Measurements from ENCODE around the gene PPP2R3A.

The PPP2R3A gene

DNA sequence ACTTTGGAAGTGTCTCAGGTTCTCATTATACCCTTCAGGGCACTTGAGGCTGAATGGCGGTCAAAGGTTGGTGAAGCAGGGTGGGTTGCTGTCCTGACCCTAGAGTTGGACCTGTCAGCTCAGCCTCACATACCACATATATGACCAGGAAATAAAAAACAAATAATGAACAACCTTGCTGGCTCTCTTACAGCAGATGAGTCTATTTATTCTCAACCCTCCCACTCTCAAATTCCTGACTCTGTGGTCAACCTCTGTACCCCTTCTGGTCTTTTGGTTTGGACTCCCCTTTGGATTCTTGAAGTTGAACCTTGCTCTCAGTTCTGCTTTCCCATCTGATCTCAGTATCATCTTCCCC lies 16.9 kb downstream of the PPP2R3A start:
- Histone ChIP-seq H2BK120ac (ENCODE audit: low read depth, low read length) (no peak overlapping the region), H3K36me3 (replicated peaks in 1 of 2; ENCODE audit: control insufficient read depth in 2 of 2, insufficient read depth in 2 of 2, low read length in 2 of 2) (peaks cover 0 to 4% of the 10 kb centered on the region in 2 donors)

DNA sequence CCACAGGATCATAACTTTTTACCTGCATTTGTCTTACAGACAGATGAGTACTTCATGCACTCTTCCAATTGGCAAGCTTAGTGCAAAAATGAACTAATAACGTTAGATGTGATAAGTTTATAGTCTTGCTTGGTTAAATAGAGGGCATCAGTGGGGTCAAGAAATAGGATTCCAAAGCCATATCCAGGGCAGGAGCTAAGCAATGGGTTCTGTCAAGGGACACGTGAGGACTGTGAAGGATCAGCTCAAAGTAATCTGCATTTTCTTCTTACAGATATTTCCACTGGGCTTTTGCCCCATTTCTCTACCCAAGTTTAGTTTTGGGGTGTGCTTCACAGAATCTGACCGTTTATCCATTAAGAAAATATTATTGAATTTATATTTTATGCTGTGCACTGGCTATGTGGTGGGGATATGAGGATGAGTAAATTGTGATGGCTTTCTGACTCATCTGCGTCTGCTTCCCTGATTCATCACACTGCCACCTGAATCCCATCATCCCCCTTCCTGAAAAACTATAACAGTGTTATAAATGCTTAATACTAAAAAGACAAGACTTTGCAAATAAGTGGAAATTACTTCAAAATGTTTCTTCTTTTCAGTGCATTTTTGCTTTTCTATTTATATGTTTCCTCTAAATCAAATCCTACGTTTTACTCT lies 17.5 kb downstream of the PPP2R3A start:
- H3K18ac ChIP-seq (ENCODE audit: low read length) = no peak overlapping the region
- peaks cover 0 to 2% of the 10 kb centered on the region in 2 donors for H3K9me3 ChIP-seq (replicated peaks in 1 of 2; ENCODE audit: control insufficient read depth in 2 of 2, insufficient read depth in 1 of 2, low read depth in 1 of 2, low read length in 2 of 2)
- peaks cover 0 to 4% of the 10 kb centered on the region in 2 donors for H3K36me3 ChIP-seq (replicated peaks in 1 of 2; ENCODE audit: control insufficient read depth in 2 of 2, insufficient read depth in 2 of 2, low read length in 2 of 2)
- DNase-seq (ENCODE audit: low spot score) = no peak
- no peak overlapping the region for H2BK15ac ChIP-seq (ENCODE audit: low read length)
- H4K91ac ChIP-seq (ENCODE audit: low read depth, low read length, poor library complexity) = no peak overlapping the region
- H3K4me1 ChIP-seq (ENCODE audit: control insufficient read depth in 2 of 2, insufficient read depth in 1 of 2, low read depth in 1 of 2, low read length in 2 of 2) = no peaks in the 10 kb centered on the region
- no peak overlapping the region for H3K23ac ChIP-seq (ENCODE audit: low read depth, low read length, poor library complexity)
- no peak overlapping the region for H2BK120ac ChIP-seq (ENCODE audit: low read depth, low read length)
- no CpG with 5 or more reads among the region's 5 CpGs for WGBS, 2 donors (ENCODE audit: extremely low coverage in 2 of 2, insufficient read length in 2 of 2, insufficient replicate concordance in 1 of 2)
- no peaks in the 10 kb centered on the region for H3K79me1 ChIP-seq (ENCODE audit: low read depth, low read length)
- no peak overlapping the region for H3K14ac ChIP-seq (ENCODE audit: low read length)
- H3K27me3 ChIP-seq (ENCODE audit: control insufficient read depth in 3 of 3, insufficient read depth in 3 of 3, low read depth in 1 of 3, low read length in 3 of 3) = no peaks in the 10 kb centered on the region
- H2BK5ac ChIP-seq (ENCODE audit: low read length) = no peak overlapping the region
- no peak overlapping the region for H4K8ac ChIP-seq (ENCODE audit: low read depth, low read length)
- no peak overlapping the region for H3K4me3 ChIP-seq (ENCODE audit: low read length in 2 of 2)
- no peak overlapping the region for H2BK12ac ChIP-seq (ENCODE audit: low read length)
- no peak overlapping the region for H3K4ac ChIP-seq (ENCODE audit: low read length)
- H3K9ac ChIP-seq (ENCODE audit: low read depth, low read length, poor library complexity) = no peak overlapping the region
- H3K27ac ChIP-seq (replicated peaks; ENCODE audit: low read length) = no peak overlapping the region
- no peak overlapping the region for H2AFZ ChIP-seq (ENCODE audit: low read length)
- H2AK5ac ChIP-seq (ENCODE audit: low read depth, low read length) = no peak overlapping the region
- H3K4me2 ChIP-seq (ENCODE audit: insufficient read depth, low read length, poor library complexity, severe bottlenecking) = no peak overlapping the region

More for the DNA sequence above, 16.9 kb downstream of the PPP2R3A start:
- no peak overlapping the region for H3K18ac ChIP-seq (ENCODE audit: low read length)
- no peak overlapping the region for H3K23ac ChIP-seq (ENCODE audit: low read depth, low read length, poor library complexity)
- H2AK5ac ChIP-seq (ENCODE audit: low read depth, low read length) = no peak overlapping the region
- no peak overlapping the region for H3K4ac ChIP-seq (ENCODE audit: low read length)
- H3K79me1 ChIP-seq (ENCODE audit: low read depth, low read length) = no peaks in the 10 kb centered on the region
- H2BK15ac ChIP-seq (ENCODE audit: low read length) = no peak overlapping the region
- no peak overlapping the region for H2AFZ ChIP-seq (ENCODE audit: low read length)
- no peak overlapping the region for H3K9ac ChIP-seq (ENCODE audit: low read depth, low read length, poor library complexity)
- H2BK12ac ChIP-seq (ENCODE audit: low read length) = no peak overlapping the region
- DNase-seq (ENCODE audit: low spot score) = no peak
- no peak overlapping the region for H4K8ac ChIP-seq (ENCODE audit: low read depth, low read length)
- no peaks in the 10 kb centered on the region for H3K4me1 ChIP-seq (ENCODE audit: control insufficient read depth in 2 of 2, insufficient read depth in 1 of 2, low read depth in 1 of 2, low read length in 2 of 2)
- peaks cover 0 to 2% of the 10 kb centered on the region in 2 donors for H3K9me3 ChIP-seq (replicated peaks in 1 of 2; ENCODE audit: control insufficient read depth in 2 of 2, insufficient read depth in 1 of 2, low read depth in 1 of 2, low read length in 2 of 2)
- H4K91ac ChIP-seq (ENCODE audit: low read depth, low read length, poor library complexity) = no peak overlapping the region
- H3K27ac ChIP-seq (replicated peaks; ENCODE audit: low read length) = no peak overlapping the region
- no peak overlapping the region for H2BK5ac ChIP-seq (ENCODE audit: low read length)
- no peaks in the 10 kb centered on the region for H3K27me3 ChIP-seq (ENCODE audit: control insufficient read depth in 3 of 3, insufficient read depth in 3 of 3, low read depth in 1 of 3, low read length in 3 of 3)
- no peak overlapping the region for H3K4me2 ChIP-seq (ENCODE audit: insufficient read depth, low read length, poor library complexity, severe bottlenecking)
- no CpG with 5 or more reads among the region's 1 CpG for WGBS, 2 donors (ENCODE audit: extremely low coverage in 2 of 2, insufficient read length in 2 of 2, insufficient replicate concordance in 1 of 2)
- H3K14ac ChIP-seq (ENCODE audit: low read length) = no peak overlapping the region
- no peak overlapping the region for H3K4me3 ChIP-seq (ENCODE audit: low read length in 2 of 2)

DNA sequence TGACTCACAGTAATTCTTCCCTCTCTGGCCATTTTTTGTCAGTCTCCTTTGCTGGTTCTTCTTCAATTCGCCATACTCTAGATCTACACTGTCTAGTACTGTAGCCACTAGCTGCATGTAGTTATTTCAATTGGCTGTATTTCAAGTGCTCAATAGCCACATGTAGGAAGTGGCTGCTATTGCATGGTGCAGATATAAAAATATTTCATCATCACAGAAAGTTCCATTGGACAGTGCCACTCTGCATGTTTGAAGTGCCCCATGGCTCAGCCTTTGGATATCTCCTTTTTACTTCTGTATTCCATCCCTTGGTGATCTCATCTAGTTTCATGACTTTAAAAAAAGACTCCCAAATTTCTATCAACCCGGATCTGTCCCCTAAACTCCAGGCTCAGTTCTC lies 22.1 kb downstream of the PPP2R3A start:
- H3K9ac ChIP-seq (ENCODE audit: low read depth, low read length, poor library complexity) = no peak overlapping the region
- H3K36me3 ChIP-seq (replicated peaks in 1 of 2; ENCODE audit: control insufficient read depth in 2 of 2, insufficient read depth in 2 of 2, low read length in 2 of 2) = peaks cover 0 to 1% of the 10 kb centered on the region in 2 donors
- no peak overlapping the region for H2BK12ac ChIP-seq (ENCODE audit: low read length)
- H3K14ac ChIP-seq (ENCODE audit: low read length) = no peak overlapping the region
- no peaks in the 10 kb centered on the region for H3K4me1 ChIP-seq (ENCODE audit: control insufficient read depth in 2 of 2, insufficient read depth in 1 of 2, low read depth in 1 of 2, low read length in 2 of 2)
- no peak overlapping the region for H2BK5ac ChIP-seq (ENCODE audit: low read length)
- no peak overlapping the region for H3K23ac ChIP-seq (ENCODE audit: low read depth, low read length, poor library complexity)
- no peak overlapping the region for H2AFZ ChIP-seq (ENCODE audit: low read length)
- H2BK15ac ChIP-seq (ENCODE audit: low read length) = no peak overlapping the region
- H3K27ac ChIP-seq (replicated peaks; ENCODE audit: low read length) = no peak overlapping the region
- no peak overlapping the region for H3K4me2 ChIP-seq (ENCODE audit: insufficient read depth, low read length, poor library complexity, severe bottlenecking)
- H2BK120ac ChIP-seq (ENCODE audit: low read depth, low read length) = no peak overlapping the region
- WGBS, 2 donors (ENCODE audit: extremely low coverage in 2 of 2, insufficient read length in 2 of 2, insufficient replicate concordance in 1 of 2) = no CpG with 5 or more reads among the region's 2 CpGs
- H3K4me3 ChIP-seq (ENCODE audit: low read length in 2 of 2) = no peak overlapping the region
- DNase-seq (ENCODE audit: low spot score) = no peak
- H4K91ac ChIP-seq (ENCODE audit: low read depth, low read length, poor library complexity) = no peak overlapping the region
- no peak overlapping the region for H3K4ac ChIP-seq (ENCODE audit: low read length)
- H3K79me1 ChIP-seq (ENCODE audit: low read depth, low read length) = no peaks in the 10 kb centered on the region
- no peaks in the 10 kb centered on the region for H3K9me3 ChIP-seq (replicated peaks in 1 of 2; ENCODE audit: control insufficient read depth in 2 of 2, insufficient read depth in 1 of 2, low read depth in 1 of 2, low read length in 2 of 2)
- no peak overlapping the region for H4K8ac ChIP-seq (ENCODE audit: low read depth, low read length)
- H3K27me3 ChIP-seq (ENCODE audit: control insufficient read depth in 3 of 3, insufficient read depth in 3 of 3, low read depth in 1 of 3, low read length in 3 of 3) = no peaks in the 10 kb centered on the region
- H2AK5ac ChIP-seq (ENCODE audit: low read depth, low read length) = no peak overlapping the region
- no peak overlapping the region for H3K18ac ChIP-seq (ENCODE audit: low read length)

DNA sequence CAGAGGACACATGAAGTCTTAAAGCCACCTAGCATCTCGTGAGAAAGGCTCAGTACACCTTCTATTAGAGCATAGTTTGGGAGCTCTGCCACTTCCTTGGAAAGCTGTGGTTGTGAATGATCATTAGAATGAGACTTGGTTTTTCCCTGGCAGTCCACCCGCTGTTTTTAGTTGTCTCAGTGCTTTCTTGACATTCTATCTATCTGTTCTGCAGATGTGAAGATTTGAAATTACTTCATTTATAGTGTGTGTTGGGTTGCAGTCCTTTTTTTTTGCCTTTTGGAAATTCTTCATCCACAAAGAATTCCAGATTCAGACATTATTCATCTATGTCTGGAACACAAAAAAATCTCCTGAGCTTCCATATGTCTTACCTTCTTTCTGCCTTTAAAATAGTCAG lies 23.7 kb downstream of the PPP2R3A start:
- WGBS, 2 donors (ENCODE audit: extremely low coverage in 2 of 2, insufficient read length in 2 of 2, insufficient replicate concordance in 1 of 2) = no CpG with 5 or more reads among the region's 2 CpGs

More for the DNA sequence above, 23.7 kb downstream of the PPP2R3A start:
- no peaks in the 10 kb centered on the region for H3K79me1 ChIP-seq (ENCODE audit: low read depth, low read length)
- no peak overlapping the region for H2BK120ac ChIP-seq (ENCODE audit: low read depth, low read length)
- no peak overlapping the region for H2AFZ ChIP-seq (ENCODE audit: low read length)
- H3K9me3 ChIP-seq (replicated peaks in 1 of 2; ENCODE audit: control insufficient read depth in 2 of 2, insufficient read depth in 1 of 2, low read depth in 1 of 2, low read length in 2 of 2) = no peaks in the 10 kb centered on the region
- no peak overlapping the region for H3K4me2 ChIP-seq (ENCODE audit: insufficient read depth, low read length, poor library complexity, severe bottlenecking)
- H2BK15ac ChIP-seq (ENCODE audit: low read length) = no peak overlapping the region
- no peak overlapping the region for H2BK5ac ChIP-seq (ENCODE audit: low read length)
- no peak overlapping the region for H3K14ac ChIP-seq (ENCODE audit: low read length)
- no peak for DNase-seq (ENCODE audit: low spot score)
- no peak overlapping the region for H4K8ac ChIP-seq (ENCODE audit: low read depth, low read length)
- H2BK12ac ChIP-seq (ENCODE audit: low read length) = no peak overlapping the region
- no peaks in the 10 kb centered on the region for H3K27me3 ChIP-seq (ENCODE audit: control insufficient read depth in 3 of 3, insufficient read depth in 3 of 3, low read depth in 1 of 3, low read length in 3 of 3)
- H3K9ac ChIP-seq (ENCODE audit: low read depth, low read length, poor library complexity) = no peak overlapping the region
- no peak overlapping the region for H4K91ac ChIP-seq (ENCODE audit: low read depth, low read length, poor library complexity)
- H3K4me1 ChIP-seq (ENCODE audit: control insufficient read depth in 2 of 2, insufficient read depth in 1 of 2, low read depth in 1 of 2, low read length in 2 of 2) = no peaks in the 10 kb centered on the region
- H3K4me3 ChIP-seq (ENCODE audit: low read length in 2 of 2) = no peak overlapping the region
- no peak overlapping the region for H3K18ac ChIP-seq (ENCODE audit: low read length)
- no peak overlapping the region for H3K4ac ChIP-seq (ENCODE audit: low read length)
- H3K36me3 ChIP-seq (replicated peaks in 1 of 2; ENCODE audit: control insufficient read depth in 2 of 2, insufficient read depth in 2 of 2, low read length in 2 of 2) = peaks cover 0 to 1% of the 10 kb centered on the region in 2 donors
- H3K27ac ChIP-seq (replicated peaks; ENCODE audit: low read length) = no peak overlapping the region
- H3K23ac ChIP-seq (ENCODE audit: low read depth, low read length, poor library complexity) = no peak overlapping the region
- H2AK5ac ChIP-seq (ENCODE audit: low read depth, low read length) = no peak overlapping the region

Measured in neuronal stem cell (in vitro differentiated cells).